Measurements from ENCODE around the gene KERA.
"Not testable (repeated sequence)": the region's sequence is repeated elsewhere in the genome, so short reads cannot be mapped to it uniquely, and the experiment has no call there.

Gene KERA, protein sequence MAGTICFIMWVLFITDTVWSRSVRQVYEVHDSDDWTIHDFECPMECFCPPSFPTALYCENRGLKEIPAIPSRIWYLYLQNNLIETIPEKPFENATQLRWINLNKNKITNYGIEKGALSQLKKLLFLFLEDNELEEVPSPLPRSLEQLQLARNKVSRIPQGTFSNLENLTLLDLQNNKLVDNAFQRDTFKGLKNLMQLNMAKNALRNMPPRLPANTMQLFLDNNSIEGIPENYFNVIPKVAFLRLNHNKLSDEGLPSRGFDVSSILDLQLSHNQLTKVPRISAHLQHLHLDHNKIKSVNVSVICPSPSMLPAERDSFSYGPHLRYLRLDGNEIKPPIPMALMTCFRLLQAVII

DNA sequence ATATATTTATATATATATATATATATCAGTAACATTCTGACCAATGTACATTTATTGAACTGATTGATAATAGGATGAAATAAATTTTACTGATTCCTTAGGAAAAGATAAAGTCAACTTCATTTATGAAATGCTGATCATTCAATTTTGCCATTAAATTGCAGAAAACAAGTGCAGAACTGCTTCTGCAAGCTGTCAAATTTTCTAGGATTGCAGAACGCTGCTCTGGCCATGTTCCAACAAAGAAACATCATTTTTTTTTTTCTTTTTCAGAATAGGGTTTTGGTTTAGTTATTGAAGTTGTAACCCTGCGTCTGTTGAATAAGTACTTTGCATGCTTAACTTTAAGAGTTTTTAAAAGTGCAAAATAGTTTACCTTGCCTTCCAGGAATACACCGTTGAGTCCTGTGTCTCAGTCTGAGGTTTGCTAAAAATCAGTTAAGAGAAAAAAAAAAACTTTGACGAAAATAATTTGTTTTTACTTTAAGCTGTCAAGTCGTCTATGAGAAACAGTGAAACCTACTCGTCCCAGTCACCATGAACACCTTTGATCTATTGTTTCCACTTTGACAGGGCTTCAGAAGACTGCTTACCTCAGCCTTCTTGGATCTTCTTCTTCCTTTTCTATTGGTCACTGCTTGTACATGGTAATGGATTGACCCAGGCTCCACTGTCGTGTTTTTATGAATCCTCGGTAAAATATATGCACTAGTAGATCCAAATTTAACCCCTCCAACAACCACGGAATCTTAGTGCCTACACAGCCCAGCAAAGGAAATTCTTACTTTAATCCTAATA, at the start of gene KERA:
KERA (minus strand) TSS at position 657 of the 798 bp plus-strand sequence. CDS start 1,743 bp downstream, outside the sequence.
- no peak for DNase-seq (ENCODE audit: low read depth in 2 of 2)

DNA sequence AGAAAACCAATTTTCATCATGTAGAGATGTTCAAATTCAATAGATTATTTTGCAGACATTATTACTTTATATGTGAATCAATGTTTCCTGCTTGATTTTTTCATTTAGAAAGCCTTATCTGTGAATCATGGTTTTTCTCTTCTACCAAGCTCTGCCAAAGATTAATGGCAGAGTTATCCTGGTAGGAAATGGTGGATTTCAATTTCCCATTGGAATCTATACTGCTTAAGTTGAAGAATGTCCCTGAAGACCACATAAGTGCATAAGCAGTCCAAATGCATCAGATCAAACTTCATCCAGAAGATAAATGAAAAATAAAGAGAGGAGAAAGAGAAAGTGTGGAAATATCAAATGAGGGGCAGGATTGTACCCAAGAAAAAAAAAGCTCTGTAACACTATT, 48.5 kb upstream of the KERA start:
- no peak for DNase-seq (ENCODE audit: low read depth in 2 of 2)

DNA sequence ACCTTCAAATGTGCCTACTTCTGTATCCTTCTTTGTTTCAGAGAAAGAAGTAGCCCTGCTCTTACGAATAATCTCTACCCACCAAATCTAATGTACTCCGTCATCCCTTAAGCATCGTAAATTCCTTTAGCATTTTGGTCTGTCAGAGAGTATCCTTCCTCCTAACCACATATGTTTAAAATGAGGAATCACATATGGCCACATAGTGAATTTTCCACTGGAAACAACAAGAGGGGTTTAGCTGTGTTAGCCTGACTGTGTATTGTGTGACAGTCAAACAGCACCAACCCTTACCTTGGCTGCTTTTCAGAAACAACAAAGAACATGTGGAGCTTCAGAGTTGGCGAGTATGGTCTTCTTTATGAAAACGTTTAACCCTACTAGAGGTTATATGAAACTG, 48.0 kb upstream of the KERA start:
- DNase-seq (ENCODE audit: low read depth in 2 of 2) = no peak

DNA sequence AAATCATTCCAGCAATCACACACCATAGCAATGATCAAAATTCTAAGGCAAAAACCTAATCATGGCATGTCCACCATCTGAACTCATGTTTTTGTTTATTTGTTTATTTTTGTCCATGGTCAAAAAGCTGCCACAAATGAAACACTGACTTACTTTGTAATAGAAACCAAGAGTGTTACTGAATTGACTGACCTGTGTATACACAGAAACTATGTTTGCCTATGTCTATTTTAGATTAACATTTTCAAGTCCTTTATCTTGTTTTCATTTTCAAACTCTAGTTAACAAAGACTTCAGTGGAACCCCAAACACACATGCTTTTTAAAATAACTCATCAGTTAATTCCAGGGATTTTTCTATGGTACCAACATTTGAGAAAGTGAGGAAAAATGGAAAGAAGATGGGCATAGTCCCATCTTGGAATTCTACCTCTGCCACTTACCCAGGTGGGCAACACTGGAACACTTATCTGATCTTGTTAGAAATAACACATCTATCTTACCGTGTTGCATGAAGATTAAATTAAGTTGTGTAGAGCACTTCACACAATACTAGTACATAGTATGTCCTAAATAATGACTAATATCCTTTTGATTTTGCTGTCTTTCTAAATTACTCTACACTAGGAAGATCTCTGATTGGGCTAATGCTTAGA, 47.1 kb upstream of the KERA start:
- no peak for DNase-seq (ENCODE audit: low read depth in 2 of 2)

DNA sequence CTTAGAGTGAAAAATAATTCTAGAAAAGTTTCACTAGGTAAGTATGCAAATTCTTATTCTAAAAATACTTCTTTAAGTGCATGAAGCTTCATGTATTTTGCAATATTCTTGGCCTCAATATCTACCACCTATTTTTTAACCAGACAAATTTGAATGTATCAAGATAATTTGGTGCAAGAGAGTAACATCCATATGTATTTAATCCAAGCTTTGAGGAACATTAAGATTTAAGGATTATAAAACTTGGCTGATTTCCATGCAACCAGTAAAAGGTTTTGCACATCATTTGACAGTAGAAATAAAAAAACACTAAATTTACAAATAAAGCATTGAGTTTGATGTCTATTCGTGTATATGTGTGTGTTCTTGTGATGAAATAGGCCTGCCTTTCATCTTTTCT, 45.8 kb upstream of the KERA start:
- no peak for DNase-seq (ENCODE audit: low read depth in 2 of 2)

DNA sequence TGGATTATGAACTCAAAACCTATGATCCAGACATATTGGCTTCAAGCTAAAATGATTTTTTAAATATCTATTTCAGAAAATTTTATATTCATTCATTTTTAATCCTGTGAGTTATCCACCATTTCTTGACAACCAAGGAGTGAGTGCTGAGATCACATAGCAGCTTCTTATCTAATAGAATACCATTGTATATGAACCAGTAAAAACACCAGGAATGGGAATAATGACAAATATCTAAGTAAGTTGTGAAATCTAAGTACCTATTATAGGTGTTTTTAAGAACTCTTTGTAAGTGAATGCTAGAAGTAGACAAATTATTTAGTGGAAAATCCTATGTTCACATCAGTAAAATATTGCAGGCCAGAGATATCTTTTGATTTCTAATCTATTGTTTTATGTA, 45.3 kb upstream of the KERA start:
- DNase-seq (ENCODE audit: low read depth in 2 of 2) = no peak

DNA sequence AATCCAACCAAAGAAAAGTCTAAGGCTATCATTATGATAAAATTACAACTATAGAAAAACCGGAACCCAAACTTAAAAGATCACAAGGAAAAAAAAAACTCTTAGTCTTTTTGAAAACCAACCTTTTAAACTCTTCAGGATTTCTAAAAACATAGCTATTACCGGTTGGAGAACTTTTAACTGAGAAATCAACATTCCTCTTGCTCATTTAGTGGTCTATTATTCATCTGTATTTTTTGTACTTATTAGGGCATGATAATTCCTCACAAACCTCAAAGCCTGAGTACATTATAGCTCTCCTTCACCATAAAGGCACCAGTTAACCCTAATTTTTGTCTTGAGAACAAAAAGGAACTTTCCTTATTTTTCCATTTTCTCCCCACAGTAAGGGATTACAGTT, 43.1 kb upstream of the KERA start:
- DNase-seq (ENCODE audit: low read depth in 2 of 2) = no peak

DNA sequence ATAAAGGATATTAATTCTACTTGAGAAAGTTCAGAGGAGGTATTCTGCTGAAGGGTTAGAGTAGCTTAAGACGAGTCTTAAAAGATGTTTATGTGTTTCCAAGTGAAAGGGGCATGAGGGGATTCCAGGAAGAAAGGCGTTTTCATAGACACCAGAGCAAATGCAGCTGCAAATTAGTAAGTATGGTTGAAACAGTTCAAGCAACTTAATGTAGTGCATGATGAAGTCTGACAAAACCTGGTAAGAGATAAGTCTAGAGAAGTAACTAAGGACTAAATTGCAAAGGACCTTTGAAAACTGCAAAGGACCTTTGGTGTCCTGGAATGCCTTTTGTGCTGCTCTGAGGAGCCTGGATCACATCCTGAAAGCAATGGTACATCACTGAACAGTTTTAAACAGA, 42.0 kb upstream of the KERA start:
- DNase-seq (ENCODE audit: low read depth in 2 of 2) = no peak

DNA sequence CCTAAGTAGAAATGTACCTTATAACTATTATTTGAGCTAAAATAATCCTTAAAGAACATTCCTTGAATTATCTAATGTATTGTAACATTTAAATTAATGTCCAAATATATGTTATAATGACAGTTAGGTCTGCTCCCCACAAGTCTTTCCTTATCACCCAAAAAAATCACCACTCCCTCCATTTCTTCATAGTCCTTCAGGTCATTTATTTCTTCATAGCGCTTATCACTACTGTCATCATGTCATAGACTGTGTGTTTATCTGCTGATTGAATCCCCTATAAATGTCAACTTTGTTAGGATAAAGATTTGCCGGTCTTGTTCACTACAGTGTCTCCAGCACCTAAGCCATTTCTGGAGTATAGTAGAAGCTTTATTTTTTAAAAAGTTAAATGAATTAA, 41.5 kb upstream of the KERA start:
- DNase-seq (ENCODE audit: low read depth in 2 of 2) = no peak

DNA sequence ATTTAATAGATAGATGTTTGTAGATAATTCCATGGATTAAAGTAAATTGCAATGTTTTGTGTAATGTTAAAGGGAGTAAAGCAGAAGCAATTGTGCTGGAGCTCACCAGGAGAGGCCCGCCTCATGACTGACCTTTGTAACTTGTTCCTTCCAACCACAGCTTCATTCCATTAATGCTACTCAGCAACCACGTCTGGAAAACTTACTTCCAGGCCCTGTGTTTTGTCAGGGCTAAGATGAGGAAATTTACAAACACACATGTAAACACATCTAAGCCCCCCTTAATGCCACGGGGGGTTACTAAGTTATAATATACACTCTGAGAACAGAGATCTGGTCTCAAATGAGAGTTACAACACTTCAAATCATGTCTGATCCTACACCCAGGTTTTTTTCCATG, 41.1 kb upstream of the KERA start:
- DNase-seq (ENCODE audit: low read depth in 2 of 2) = no peak

DNA sequence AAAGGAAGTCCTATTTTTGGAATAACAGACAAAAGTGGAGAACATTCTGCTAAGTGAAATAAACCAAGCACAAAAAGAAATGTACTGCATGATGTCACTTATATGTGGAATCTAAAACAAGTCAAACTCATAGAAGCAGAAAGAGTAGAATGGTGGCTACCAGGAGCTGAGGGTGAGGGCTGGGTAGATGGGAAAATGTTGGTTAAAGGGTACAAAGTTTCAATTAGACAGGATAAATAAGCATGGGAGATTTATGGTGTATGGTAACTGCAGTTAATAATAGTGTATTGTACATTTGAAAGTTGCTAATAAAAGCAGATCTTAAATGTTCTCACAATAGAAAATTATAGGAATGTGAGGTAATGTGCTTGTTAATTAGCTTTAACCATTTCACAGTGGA, 40.6 kb upstream of the KERA start:
- DNase-seq (ENCODE audit: low read depth in 2 of 2) = no peak

DNA sequence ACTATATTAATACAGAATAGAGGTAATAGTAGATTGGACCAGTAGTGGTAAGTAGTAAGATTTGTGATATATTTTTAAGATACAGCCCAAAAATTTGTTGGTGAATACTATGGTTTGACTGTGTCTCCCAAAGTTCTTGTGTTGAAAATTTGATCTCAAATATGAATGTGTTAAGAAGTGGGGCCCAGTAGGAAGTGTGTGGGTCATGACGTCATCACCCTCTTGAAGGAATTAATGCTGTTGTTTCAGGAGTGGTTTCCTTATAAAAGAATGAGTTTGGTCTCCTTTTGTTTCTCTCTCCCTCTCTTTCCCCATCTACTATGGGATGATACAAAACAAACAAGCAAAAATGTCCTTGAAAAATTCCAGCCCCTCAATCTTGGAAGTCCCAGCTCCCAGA, 37.1 kb upstream of the KERA start:
- no peak for DNase-seq (ENCODE audit: low read depth in 2 of 2)

DNA sequence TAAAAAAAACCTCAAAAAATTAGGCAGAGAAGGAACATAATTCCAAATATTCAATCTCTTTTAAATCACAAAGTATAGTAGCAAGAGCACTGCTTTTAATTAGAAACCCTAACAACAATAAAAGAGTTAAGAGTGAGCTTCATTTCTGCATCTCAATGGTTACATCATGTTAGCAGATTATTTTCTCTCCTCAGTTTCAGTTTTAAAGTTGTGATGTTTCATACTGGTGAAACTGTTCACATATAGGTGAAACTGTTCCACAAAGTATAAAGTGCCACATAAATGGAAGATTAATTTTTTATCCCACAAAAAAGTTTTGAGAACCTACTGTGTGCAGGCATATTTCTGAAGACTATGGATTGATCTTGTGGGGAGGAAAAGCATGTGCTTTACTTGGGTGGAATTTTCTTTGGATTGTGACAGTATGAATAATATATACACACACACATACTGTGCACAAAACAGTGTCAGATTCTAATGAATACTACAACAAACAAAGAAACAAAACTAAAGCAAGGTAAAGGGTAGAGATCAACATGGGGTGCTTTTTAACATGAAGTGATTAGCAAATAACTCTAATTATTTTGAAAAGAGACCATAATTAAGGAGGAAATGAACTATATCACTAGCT, 36.3 kb upstream of the KERA start:
- DNase-seq (ENCODE audit: low read depth in 2 of 2) = no peak

DNA sequence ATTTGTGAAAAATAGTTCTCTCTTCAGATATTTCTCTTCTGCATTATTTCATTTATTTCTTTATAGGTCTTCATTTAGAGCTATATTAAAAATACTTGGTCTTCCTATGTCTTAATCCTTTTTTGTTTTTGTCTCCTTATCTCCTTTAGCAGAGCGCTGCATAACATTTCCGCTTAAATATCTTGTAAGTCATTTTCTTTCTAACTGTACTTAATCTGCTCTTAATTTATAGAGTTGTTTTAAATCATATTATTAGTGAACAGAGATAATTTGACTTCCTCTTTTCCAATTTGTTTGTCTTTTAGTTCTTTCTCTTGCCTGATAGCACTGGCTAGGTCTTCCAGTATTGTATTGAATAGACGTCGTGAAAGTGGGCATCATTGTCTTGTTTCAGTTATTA, 35.5 kb upstream of the KERA start:
- no peak for DNase-seq (ENCODE audit: low read depth in 2 of 2)

DNA sequence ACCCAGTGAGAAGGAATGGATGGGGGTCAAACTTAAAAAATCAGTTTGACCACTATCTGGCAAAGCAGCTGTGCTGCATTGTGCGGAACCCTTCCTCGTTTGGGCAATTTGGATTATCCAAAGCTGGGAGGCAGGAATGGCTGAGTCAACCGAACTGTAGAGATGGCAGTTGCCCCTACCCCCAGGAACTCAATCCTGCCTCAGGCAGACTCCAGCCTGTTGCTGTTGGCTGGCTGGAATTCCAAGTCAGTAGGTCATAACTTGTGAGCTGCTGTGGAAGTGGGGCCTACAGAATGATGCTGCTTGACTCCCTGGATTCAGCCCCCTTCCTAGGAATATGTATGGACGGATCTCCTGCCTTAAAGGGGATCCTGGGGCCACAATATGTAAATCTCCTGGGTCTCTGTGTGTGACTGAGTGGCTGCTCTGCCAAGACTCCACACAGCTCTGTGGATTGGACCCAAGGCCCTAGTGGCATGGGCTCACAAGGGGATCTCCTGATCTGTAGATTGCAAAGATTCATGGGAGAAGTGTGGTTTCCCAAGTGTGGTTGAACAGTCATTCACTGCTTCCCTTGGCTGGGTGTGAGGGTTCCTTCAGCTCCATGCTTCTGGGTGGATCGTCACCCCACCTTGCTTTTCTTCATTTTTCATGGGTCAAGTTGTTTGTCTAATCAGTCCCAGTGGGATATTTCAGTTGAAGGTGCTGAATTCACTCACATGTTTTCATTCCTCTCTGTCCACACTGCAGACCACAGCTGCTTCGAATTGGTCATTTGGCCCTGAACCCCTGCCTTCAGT, 34.3 kb upstream of the KERA start:
- no peak for DNase-seq (ENCODE audit: low read depth in 2 of 2)

DNA sequence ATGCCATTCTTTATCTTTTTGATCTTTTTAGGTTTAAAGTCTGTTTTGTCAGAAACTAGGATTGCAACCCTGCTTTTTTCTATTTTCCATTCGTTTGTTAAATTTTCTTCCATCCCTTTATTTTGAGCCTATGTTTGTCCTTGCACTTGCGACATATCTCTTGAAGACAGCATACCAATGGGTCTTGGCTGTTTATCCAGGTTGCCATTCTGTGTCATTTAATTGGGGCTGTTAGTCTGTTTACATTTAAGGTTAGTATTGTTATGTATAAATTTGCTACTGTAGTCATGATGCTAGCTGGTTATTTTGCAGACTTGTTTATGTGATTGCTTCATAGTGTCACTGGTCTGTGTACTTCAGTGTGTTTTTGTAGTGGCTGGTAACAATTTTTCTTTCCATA, 32.1 kb upstream of the KERA start:
- DNase-seq (ENCODE audit: low read depth in 2 of 2) = not testable (repeated sequence)

DNA sequence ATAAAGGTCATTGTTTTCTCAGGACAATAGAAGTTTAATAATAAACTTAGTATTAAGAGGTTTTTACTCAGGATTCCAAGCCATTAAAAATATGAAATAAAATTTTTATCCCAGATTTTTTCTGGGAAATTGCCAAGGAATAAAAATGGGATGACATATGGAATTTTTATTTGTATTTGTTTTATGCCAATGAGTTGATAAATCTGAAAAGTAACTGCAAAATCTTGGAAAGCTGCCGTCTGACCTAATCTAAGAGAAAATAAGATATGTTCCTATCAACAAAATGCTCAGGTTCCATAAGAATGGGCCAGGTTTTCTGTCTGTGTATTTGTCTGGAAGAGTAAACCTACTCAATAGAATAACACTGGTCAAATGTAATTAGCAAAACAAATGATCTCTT, 22.2 kb upstream of the KERA start:
- DNase-seq (ENCODE audit: low read depth in 2 of 2) = no peak

DNA sequence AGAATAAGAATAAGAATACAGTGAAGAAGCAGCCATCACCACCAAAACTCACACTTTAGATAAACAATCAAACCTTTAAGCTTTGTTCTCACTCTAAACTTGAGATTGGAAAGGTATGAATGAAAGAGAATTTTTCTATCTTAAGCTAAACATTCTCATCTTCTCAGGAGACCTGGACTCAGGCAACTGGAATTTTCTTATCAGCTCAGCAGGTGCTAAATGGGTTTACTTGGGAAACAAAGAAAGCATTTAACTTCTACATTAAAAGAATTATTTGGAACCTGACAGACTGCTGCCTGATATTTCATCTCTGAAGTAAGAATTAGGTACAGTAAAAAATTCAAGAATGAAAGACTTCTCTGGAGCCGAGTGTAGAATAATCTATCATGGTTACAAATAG, 20.7 kb upstream of the KERA start:
- no peak for DNase-seq (ENCODE audit: low read depth in 2 of 2)

DNA sequence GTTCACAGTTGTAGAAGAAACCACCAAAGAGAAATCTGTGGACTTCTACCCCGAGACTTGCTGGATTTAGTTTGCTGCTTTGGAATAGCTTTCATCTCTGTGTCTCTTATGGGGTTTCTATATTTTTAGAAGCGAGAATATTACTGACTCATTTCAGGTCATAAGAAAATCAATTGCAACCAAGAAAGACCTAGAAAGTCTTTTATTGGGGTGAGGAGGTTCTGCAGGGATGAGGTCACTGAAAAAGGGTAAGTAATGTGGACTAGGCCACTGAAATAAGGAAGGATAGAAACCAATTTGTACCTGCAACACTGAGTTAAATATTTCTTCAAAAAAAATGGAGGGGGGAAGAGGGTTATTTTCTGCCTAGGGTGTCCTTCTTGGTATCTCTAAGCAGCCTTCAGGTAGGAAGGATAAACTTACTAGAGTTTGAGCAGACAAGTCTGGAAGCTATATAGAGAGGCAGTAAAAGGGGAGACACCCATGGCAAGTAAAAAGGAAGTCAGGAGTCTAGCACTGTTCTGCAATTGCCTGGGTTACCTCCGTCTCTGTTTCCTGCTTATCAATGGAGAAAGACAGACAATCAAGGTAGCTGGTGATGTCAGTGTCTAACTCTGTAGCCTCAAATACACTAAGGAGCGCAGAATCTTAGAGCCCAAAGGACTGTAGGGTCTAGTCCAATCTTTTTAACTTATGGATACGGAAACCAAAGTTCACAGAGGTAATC, 19.6 kb upstream of the KERA start:
- no peak for DNase-seq (ENCODE audit: low read depth in 2 of 2)

DNA sequence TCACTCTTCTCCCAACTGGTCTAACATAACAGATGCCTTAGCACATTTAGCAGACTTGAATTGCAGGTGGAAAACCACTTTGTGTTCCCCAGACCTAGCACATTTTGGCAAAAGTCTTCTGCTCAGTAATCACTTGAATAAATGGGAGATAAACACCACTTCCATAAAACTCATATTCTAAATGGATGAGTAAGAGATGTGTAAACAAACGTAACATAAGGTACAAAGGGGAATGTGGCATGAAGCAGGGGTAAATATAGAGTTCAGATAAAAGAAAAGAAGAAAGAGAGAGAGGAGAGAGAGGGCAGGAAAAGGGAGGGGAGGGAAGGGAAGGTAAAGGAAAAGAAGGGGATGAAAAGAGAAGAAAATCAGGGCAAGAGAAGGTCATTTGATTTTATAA, 17.0 kb upstream of the KERA start:
- DNase-seq (ENCODE audit: low read depth in 2 of 2) = no peak

DNA sequence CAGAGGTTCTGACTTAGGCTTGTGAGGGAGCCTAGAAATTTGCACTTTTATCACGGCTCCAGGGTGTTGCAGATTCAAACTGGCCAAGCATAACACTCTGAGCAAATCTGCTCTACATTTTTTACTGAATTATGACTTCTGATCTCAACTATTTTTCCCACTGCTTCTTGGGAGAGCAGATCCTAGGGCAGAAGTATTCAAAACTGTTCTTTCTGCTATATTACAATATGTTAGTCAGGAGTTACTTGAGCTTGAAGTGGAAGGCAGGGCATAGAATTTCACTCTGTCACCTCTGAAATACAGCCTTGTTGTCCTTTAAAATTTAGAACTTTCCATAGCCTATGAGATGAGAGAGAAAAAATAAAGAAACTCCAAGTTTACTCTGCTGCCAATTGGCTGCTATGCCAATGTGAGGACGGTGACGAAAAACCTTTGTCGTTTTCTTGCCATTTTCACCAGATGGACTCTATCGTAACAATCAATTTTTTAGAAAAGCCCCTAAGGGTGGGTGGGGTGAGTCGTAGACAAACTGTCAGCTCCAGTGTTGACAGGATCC, 16.4 kb upstream of the KERA start:
- no peak for DNase-seq (ENCODE audit: low read depth in 2 of 2)

Measured in stimulated activated CD4-positive, alpha-beta T cell treated with anti-CD3 and anti-CD28 coated beads, Interleukin-4, amount 100 ng/mL, for 48 hours (primary cell).